T-cell (primary cell): ENCODE results near the gene RERE. TPM values are rescaled to one million over a fixed set of nuclear protein-coding genes. Genes with fewer than 3 reads are reported as not detected.
A peak's percentile ranks its signal among the peaks of the same experiment; 100 is the strongest.

Experiments used
- ATAC-seq, 4 experiments: fragments of 200-7000 bp in 3 of 4; fragments of 150-1000 bp in 1 of 4; cut with Tn5 transposase; replicated peaks in 1 of 4; 1 replicate in 3 of 4; 2 replicates in 1 of 4; pipeline ENCODE4 v1.10.0; 2021; ENCODE audit warnings: moderate library complexity in 3 of 4, mild to moderate bottlenecking in 2 of 4, moderate number of reproducible peaks in 1 of 4
- CTCF ChIA-PET, 2 donors: fragments of 300-600 bp; sonication (Branson Sonifier 250); formaldehyde crosslinking; loops; one replicate each; lab custom pipeline; 2022; ENCODE audit warnings: antibody characterized with exemption in 2 of 2; lab: Charles Lee
- POLR2A ChIA-PET, 2 donors: fragments of 300-600 bp; sonication (Branson Sonifier 250); formaldehyde crosslinking; loops; one replicate each; lab custom pipeline; 2022; ENCODE audit warnings: antibody characterized with exemption in 2 of 2; lab: Charles Lee
- DNase-seq, 35 experiments: peaks; one replicate each; pipeline versions ENCODE4 v3.0.0 to v3.0.0-alpha.2; 2013 to 2023
- H3K27ac ChIP-seq: one replicate; pipeline ENCODE4 v1.5.1; 2013; ENCODE audit warnings: low read length
- H3K27me3 ChIP-seq, 2 experiments: replicated peaks in 1 of 2; 1 replicate in 1 of 2; 2 replicates in 1 of 2; pipeline versions ENCODE4 v1.6.1 to v1.7.0; 2013; ENCODE audit warnings: low read length in 1 of 2, mixed read lengths in 1 of 2; ENCODE audit not compliant: control insufficient read depth in 2 of 2, insufficient read depth in 2 of 2; ENCODE audit errors: extremely low read depth in 1 of 2
- H3K36me3 ChIP-seq, 2 donors: 1 replicate in 1 of 2; 2 replicates in 1 of 2; pipeline versions ENCODE4 v1.6.1 to v1.7.0; 2013; ENCODE audit warnings: low read length in 1 of 2; ENCODE audit not compliant: control insufficient read depth in 2 of 2, insufficient read depth in 1 of 2; ENCODE audit errors: extremely low read depth in 1 of 2
- H3K4me1 ChIP-seq, 2 experiments: 1 replicate in 1 of 2; 2 replicates in 1 of 2; pipeline versions ENCODE4 v1.6.1 to v1.7.0; 2013; ENCODE audit warnings: low read length in 2 of 2, mixed read lengths in 1 of 2; ENCODE audit not compliant: insufficient read depth in 2 of 2, control insufficient read depth in 1 of 2; ENCODE audit errors: extremely low read depth in 1 of 2
- H3K4me3 ChIP-seq, 2 donors: 1 replicate in 1 of 2; 2 replicates in 1 of 2; pipeline versions ENCODE4 v1.5.1 to v1.7.0; 2013; ENCODE audit warnings: mild to moderate bottlenecking in 2 of 2, low read length in 1 of 2, moderate library complexity in 1 of 2; ENCODE audit not compliant: control insufficient read depth in 1 of 2; ENCODE audit errors: extremely low read depth in 1 of 2
- H3K9me3 ChIP-seq: 2 replicates; pipeline ENCODE4 v1.7.0; 2013
- H3K27ac Mint-ChIP-seq, 2 donors: one replicate each; pipeline ENCODE4 v1.8.0; 2020 to 2021; ENCODE audit warnings: mild to moderate bottlenecking in 2 of 2, mixed read lengths in 2 of 2
- H3K27me3 Mint-ChIP-seq, 2 donors: one replicate each; pipeline ENCODE4 v1.8.0; 2021 to 2022; ENCODE audit warnings: mixed read lengths in 2 of 2
- H3K36me3 Mint-ChIP-seq: one replicate; pipeline ENCODE4 v1.8.0; 2021; ENCODE audit warnings: mixed read lengths
- H3K4me1 Mint-ChIP-seq, 3 donors: one replicate each; pipeline ENCODE4 v1.8.0; 2020 to 2022; ENCODE audit warnings: mixed read lengths in 3 of 3, mild to moderate bottlenecking in 1 of 3
- H3K4me3 Mint-ChIP-seq, 3 donors: one replicate each; pipeline ENCODE4 v1.8.0; 2020 to 2022; ENCODE audit warnings: mild to moderate bottlenecking in 3 of 3, mixed read lengths in 3 of 3, moderate library complexity in 3 of 3
- H3K9me3 Mint-ChIP-seq, 3 donors: one replicate each; pipeline ENCODE4 v1.8.0; 2020 to 2022; ENCODE audit warnings: mixed read lengths in 3 of 3
- whole genome bisulfite sequencing: methylation state at CpG from one replicate; pipeline ENCODE4 v1.1.5; 2013; ENCODE audit warnings: missing lambda C conversion rate; ENCODE audit not compliant: insufficient coverage; 5-methylcytosine and 5-hydroxymethylcytosine counted together
- total RNA-seq, 35 experiments: library from RNA in 6 of 35; stranded (reverse) in 6 of 35; fragments of 120-200 nt in 1 of 35; gene quantifications; one replicate each; pipeline versions ENCODE4 v1.2.1 to v1.2.4 and lab custom pipeline; 2013 to 2026

The RERE gene
- total RNA-seq, 5 donors from 2014 or later (not counting 1 experiment from before 2014, with no cell fraction given) = 85.1 to 116 (median 103) TPM

DNA sequence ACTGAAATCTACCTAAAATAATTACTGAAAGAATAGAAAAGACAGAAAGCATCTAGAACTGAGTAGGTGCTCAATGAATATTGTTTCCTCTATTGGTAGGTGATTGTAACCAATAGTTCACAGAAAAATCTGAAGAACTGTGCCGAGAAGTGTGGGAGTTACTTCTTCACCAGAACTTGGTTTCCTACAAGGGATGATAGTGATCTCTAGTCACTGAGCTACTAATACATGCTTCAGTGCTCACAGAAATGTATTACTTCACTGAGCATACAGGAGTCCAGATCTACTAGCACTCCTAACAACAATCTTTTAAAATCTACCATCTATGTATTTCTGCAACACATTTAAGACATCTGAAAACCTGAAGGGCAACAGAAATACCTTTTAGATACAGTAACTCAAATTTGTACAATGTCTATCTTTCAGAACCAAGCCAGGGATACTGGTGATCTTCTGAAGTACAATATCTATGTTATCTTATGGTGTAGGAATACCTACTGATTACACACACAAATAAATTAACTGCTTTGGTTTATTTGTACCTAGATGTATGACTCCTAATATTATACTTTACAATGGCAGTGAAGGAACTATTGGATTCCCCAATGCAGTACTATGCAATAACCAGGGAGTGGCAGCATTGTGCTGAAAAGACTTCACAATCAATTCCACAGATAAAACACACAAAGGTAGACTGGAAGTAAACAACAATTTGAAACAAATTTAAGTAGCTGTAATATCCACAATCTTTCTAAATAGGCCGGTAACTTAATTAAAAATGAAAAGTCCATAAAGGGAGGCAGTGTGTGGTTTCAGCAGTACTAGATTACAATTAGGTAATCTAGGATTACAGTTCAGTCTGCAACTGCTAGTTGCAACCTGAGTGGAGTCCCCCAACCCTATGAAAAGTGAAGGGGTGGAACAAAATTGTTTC, 256.6 kb downstream of the RERE start:
- peaks cover 0 to 3% of the 10 kb centered on the region in 2 donors for H3K36me3 ChIP-seq
- no peak overlapping the region for H3K27ac Mint-ChIP-seq
- H3K9me3 ChIP-seq = no peaks in the 10 kb centered on the region
- ATAC-seq = peak; percentile 44 to 75 (median 70)
- peak in 22 of 35 experiments; percentile 6 to 74 (median 21) for DNase-seq
- no peaks in the 10 kb centered on the region for H3K27me3 Mint-ChIP-seq
- H3K4me1 ChIP-seq = peaks cover 0 to 5% of the 10 kb centered on the region in 2 experiments
- peaks cover 7 to 16% (median 12%) of the 10 kb centered on the region in 3 donors for H3K4me1 Mint-ChIP-seq
- no peak overlapping the region for H3K4me3 Mint-ChIP-seq
- no CpG with 5 or more reads among the region's 2 CpGs for WGBS
- H3K27me3 ChIP-seq = no peaks in the 10 kb centered on the region
- H3K9me3 Mint-ChIP-seq = no peaks in the 10 kb centered on the region
- ChIA-PET POLR2A (no interaction called here), CTCF (interaction anchor here (0.5 to 4.1 kb wide), 28 partner anchors 9 to 302 kb away, joined by 3 to 55 read pairs (median 5); no protein-coding TSS in a partner anchor)
- peaks cover 1% of the 10 kb centered on the region for H3K36me3 Mint-ChIP-seq
- H3K4me3 ChIP-seq = no peak overlapping the region
- H3K27ac ChIP-seq = no peak overlapping the region

DNA sequence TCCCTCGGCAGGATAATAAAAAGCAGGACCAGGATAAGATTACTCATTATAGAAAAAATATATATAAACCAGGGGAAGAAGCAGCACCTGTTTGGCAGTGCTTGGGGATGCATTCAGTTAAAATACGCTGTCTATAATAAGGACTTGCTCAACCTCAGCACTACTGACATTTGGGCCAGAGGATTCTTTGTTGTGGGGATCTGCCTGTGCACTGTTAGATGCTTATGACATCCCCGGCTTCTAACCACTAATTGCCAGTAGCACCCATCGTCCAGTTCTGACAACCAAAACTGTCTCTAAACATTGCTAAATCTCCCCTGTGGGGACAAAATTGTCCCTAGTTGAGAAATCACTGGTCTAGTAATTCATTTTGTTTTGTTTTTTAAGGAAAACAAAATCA, 257.4 kb downstream of the RERE start:
- Mint-ChIP-seq H3K9me3 (no peaks in the 10 kb centered on the region), H3K4me1 (peaks cover 11 to 24% (median 21%) of the 10 kb centered on the region in 3 donors), H3K27me3 (no peaks in the 10 kb centered on the region), H3K27ac (no peak overlapping the region), H3K4me3 (no peak overlapping the region), H3K36me3 (peaks cover 8% of the 10 kb centered on the region)
- Histone ChIP-seq H3K27ac (no peak overlapping the region), H3K4me1 (peaks cover 0 to 5% of the 10 kb centered on the region in 2 experiments), H3K9me3 (no peaks in the 10 kb centered on the region), H3K27me3 (no peaks in the 10 kb centered on the region), H3K4me3 (no peak overlapping the region), H3K36me3 (peaks cover 0 to 3% of the 10 kb centered on the region in 2 donors)
- DNase-seq (no peak), ATAC-seq (no peak)
- CTCF ChIA-PET = interaction anchor here (1.2 to 4.1 kb wide), 9 partner anchors 20 to 289 kb away, joined by 3 to 55 read pairs (median 8); no protein-coding TSS in a partner anchor
- POLR2A ChIA-PET = no interaction called here
- no CpG with 5 or more reads among the region's 4 CpGs for WGBS

DNA sequence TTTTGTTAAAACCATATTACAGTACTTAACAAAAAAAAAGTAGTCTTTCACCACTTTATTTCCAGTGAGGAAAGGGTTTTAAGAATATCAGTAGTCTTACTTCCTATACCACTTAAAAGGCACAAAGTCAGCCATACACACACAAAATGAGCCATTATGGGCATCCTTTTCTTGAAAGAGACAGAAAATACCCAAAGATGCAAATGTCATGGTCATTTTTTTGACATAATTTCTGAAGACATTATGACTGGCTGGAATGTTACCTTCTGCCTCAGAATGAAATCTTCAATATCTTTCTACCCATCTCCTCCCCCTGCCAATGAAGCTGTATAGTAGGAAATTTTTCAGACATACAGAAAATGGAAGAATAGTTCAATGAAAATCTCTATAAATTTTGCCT, 261.9 kb downstream of the RERE start:
- Mint-ChIP-seq H3K36me3 (peaks cover 10% of the 10 kb centered on the region), H3K27ac (no peak overlapping the region), H3K9me3 (no peaks in the 10 kb centered on the region), H3K27me3 (no peaks in the 10 kb centered on the region), H3K4me1 (peaks cover 24 to 26% (median 25%) of the 10 kb centered on the region in 3 donors), H3K4me3 (no peak overlapping the region)
- H3K4me3 ChIP-seq = no peak overlapping the region
- H3K36me3 ChIP-seq = peaks cover 0 to 3% of the 10 kb centered on the region in 2 donors
- H3K27ac ChIP-seq = no peak overlapping the region
- ChIA-PET POLR2A (interaction anchor here in 1 of 2 donors (0.6 to 0.8 kb wide), 2 partner anchors 30 to 294 kb away, joined by 3 read pairs; no protein-coding TSS in a partner anchor), CTCF (interaction anchor here in 1 of 2 donors (1.2 to 2.5 kb wide), 3 partner anchors 15 to 294 kb away, joined by 3 to 10 read pairs (median 3); no protein-coding TSS in a partner anchor)
- no peaks in the 10 kb centered on the region for H3K27me3 ChIP-seq
- peaks cover 8% of the 10 kb centered on the region in 2 experiments for H3K4me1 ChIP-seq
- ATAC-seq (no peak), DNase-seq (no peak)
- no peaks in the 10 kb centered on the region for H3K9me3 ChIP-seq

DNA sequence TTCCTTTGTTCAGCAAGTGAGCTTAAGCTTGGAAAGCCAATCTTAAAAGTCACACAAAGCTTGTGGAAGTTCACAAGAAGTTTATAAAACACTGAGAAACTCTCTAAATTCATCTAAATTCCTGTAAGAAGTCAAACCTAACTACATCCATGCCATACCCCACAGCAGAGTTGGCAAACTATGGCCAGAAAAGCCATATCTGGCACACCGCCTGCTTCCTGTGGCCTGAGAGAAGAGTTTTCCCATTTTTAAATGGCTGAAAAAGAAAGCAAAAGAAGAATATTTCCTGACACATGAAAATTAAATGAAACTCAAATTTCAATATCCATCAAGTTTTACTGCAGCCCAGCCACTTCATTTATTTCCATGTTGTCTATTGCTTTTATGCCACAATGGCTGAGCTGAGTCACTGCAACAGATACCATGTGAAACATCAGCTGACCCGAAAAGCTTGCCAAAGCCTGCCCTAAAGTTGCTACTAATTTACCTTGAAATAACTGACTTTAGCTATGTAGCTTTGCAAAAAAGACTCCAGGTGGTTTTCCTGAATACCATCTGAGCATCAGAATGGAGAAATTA, 262.4 kb downstream of the RERE start:
- Histone ChIP-seq H3K27me3 (no peaks in the 10 kb centered on the region), H3K36me3 (peaks cover 0 to 3% of the 10 kb centered on the region in 2 donors), H3K27ac (no peak overlapping the region), H3K4me3 (no peak overlapping the region), H3K9me3 (no peaks in the 10 kb centered on the region), H3K4me1 (peaks cover 4 to 8% of the 10 kb centered on the region in 2 experiments)
- H3K27ac Mint-ChIP-seq = no peak overlapping the region
- ChIA-PET POLR2A (interaction anchor here in 1 of 2 donors (0.7 kb wide), 1 partner anchor 258 kb away, joined by 9 read pairs; no protein-coding TSS in a partner anchor), CTCF (interaction anchor here in 1 of 2 donors (1.2 to 2.5 kb wide), 3 partner anchors 16 to 294 kb away, joined by 3 to 10 read pairs (median 3); no protein-coding TSS in a partner anchor)
- H3K36me3 Mint-ChIP-seq = peaks cover 10% of the 10 kb centered on the region
- peaks cover 22 to 26% (median 24%) of the 10 kb centered on the region in 3 donors for H3K4me1 Mint-ChIP-seq
- DNase-seq = no peak
- no CpG with 5 or more reads among the region's 2 CpGs for WGBS
- no peak for ATAC-seq
- H3K4me3 Mint-ChIP-seq = no peak overlapping the region
- no peaks in the 10 kb centered on the region for H3K27me3 Mint-ChIP-seq
- no peaks in the 10 kb centered on the region for H3K9me3 Mint-ChIP-seq

DNA sequence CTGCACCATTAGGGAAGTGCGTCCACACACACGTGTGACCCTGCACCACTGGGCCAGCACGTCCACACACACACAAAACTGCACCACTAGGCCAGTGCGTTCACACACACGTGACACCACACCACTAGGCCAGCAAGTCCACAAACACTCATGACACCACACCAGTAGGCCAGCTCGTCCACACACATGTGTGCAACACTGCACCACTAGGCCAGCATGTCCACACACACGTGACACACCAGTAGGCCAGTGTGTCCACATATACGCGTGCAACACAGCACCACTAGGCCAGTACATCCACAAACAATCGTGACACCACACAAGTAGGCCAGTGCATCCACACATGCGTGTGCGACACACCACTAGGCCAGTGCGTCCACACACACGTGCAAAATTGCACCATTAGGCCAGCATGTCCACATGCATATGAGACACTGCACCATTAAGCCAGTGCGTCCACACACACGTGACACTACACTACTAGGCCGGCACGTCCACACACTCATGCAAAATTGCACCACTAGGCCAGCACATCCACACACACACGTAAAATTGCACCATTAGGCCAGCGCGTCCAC, 264.5 kb downstream of the RERE start:
- no peaks in the 10 kb centered on the region for H3K27me3 Mint-ChIP-seq
- ChIA-PET POLR2A (no interaction called here), CTCF (interaction anchor here (1.1 to 1.6 kb wide), 2 partner anchors 9 to 175 kb away, joined by 4 to 5 read pairs; no protein-coding TSS in a partner anchor)
- peaks cover 22 to 26% (median 24%) of the 10 kb centered on the region in 3 donors for H3K4me1 Mint-ChIP-seq
- H3K27ac ChIP-seq = no peak overlapping the region
- WGBS = 96% methylated on average over 18 of the region's 21 CpGs
- DNase-seq (no peak), ATAC-seq (no peak)
- no peaks in the 10 kb centered on the region for H3K27me3 ChIP-seq
- no peaks in the 10 kb centered on the region for H3K9me3 ChIP-seq
- peaks cover 10% of the 10 kb centered on the region for H3K36me3 Mint-ChIP-seq
- H3K4me3 ChIP-seq = no peak overlapping the region
- H3K4me1 ChIP-seq = peaks cover 4 to 8% of the 10 kb centered on the region in 2 experiments
- H3K9me3 Mint-ChIP-seq = no peaks in the 10 kb centered on the region
- H3K36me3 ChIP-seq = peaks cover 0 to 3% of the 10 kb centered on the region in 2 donors
- no peak overlapping the region for H3K27ac Mint-ChIP-seq
- H3K4me3 Mint-ChIP-seq = no peak overlapping the region
